H9 (cell line): ENCODE measurements around the gene CD59. TPM values are rescaled to one million over a fixed set of nuclear protein-coding genes. Genes with fewer than 3 reads are reported as not detected.

Experiments
- DNase-seq: peaks from one replicate; pipeline ENCODE4 v3.0.0-alpha.2; 2017
- H2AFZ ChIP-seq: one replicate; pipeline ENCODE4 v1.6.1; 2013; ENCODE audit warnings: mild to moderate bottlenecking, low read length, control low read depth, moderate library complexity
- H2AK5ac ChIP-seq: 2 replicates; pipeline ENCODE4 v1.6.1; 2013; ENCODE audit warnings: low read length, control low read depth, mixed read lengths; ENCODE audit not compliant: insufficient read length
- H2BK120ac ChIP-seq: one replicate; pipeline ENCODE4 v1.6.1; 2013; ENCODE audit warnings: low read depth, mild to moderate bottlenecking, low read length, control low read depth, inconsistent platforms; ENCODE audit not compliant: poor library complexity, severe bottlenecking
- H2BK12ac ChIP-seq: 2 replicates; pipeline ENCODE4 v1.6.1; 2013; ENCODE audit warnings: low read length, control low read depth, mixed read lengths, low read depth; ENCODE audit not compliant: insufficient read length
- H2BK15ac ChIP-seq: 2 replicates; pipeline ENCODE4 v1.6.1; 2013; ENCODE audit warnings: low read depth, low read length, control low read depth
- H2BK20ac ChIP-seq: one replicate; pipeline ENCODE4 v1.6.1; 2013; ENCODE audit warnings: low read depth, mild to moderate bottlenecking, low read length, control low read depth, inconsistent platforms; ENCODE audit not compliant: poor library complexity, severe bottlenecking
- H2BK5ac ChIP-seq: 2 replicates; pipeline ENCODE4 v1.6.1; 2013; ENCODE audit warnings: low read length, control low read depth, mixed read lengths; ENCODE audit not compliant: insufficient read length
- H3K14ac ChIP-seq: 2 replicates; pipeline ENCODE4 v1.6.1; 2013; ENCODE audit warnings: low read length, control low read depth; ENCODE audit not compliant: insufficient read depth
- H3K18ac ChIP-seq: 2 replicates; pipeline ENCODE4 v1.6.1; 2013; ENCODE audit warnings: low read depth, mild to moderate bottlenecking, mixed read lengths, low read length, control low read depth; ENCODE audit not compliant: insufficient read length
- H3K23ac ChIP-seq: 2 replicates; pipeline ENCODE4 v1.6.1; 2013; ENCODE audit warnings: low read length, control low read depth, mixed read lengths, low read depth; ENCODE audit not compliant: insufficient read length
- H3K23me2 ChIP-seq: 2 replicates; pipeline ENCODE4 v1.6.1; 2013; ENCODE audit warnings: low read depth, mild to moderate bottlenecking, mixed read lengths, low read length, control low read depth; ENCODE audit not compliant: insufficient read length, poor library complexity, severe bottlenecking
- H3K27ac ChIP-seq: 2 replicates; pipeline ENCODE4 v1.5.1; 2013; ENCODE audit warnings: low read length, control low read depth, mixed read lengths, low read depth; ENCODE audit not compliant: insufficient read length
- H3K27me3 ChIP-seq: 2 replicates; pipeline ENCODE4 v1.6.1; 2013; ENCODE audit warnings: low read length, control low read depth, inconsistent platforms; ENCODE audit not compliant: insufficient read depth
- H3K4ac ChIP-seq: 2 replicates; pipeline ENCODE4 v1.6.1; 2013; ENCODE audit warnings: low read depth, mild to moderate bottlenecking, control low read depth, inconsistent platforms, low read length, moderate library complexity
- H3K4me1 ChIP-seq: 2 replicates; pipeline ENCODE4 v1.6.1; 2013; ENCODE audit warnings: low read length, control low read depth, inconsistent platforms; ENCODE audit not compliant: insufficient read depth
- H3K4me2 ChIP-seq: 2 replicates; pipeline ENCODE4 v1.6.1; 2013; ENCODE audit warnings: low read length, control low read depth, mixed read lengths; ENCODE audit not compliant: insufficient read length, insufficient read depth
- H3K56ac ChIP-seq: 2 replicates; pipeline ENCODE4 v1.6.1; 2013; ENCODE audit warnings: low read depth, mild to moderate bottlenecking, mixed read lengths, low read length, control low read depth; ENCODE audit not compliant: insufficient read length
- H3K79me1 ChIP-seq: 2 replicates; pipeline ENCODE4 v1.6.1; 2013; ENCODE audit warnings: low read depth, mild to moderate bottlenecking, moderate library complexity, low read length, control low read depth, inconsistent platforms; ENCODE audit not compliant: insufficient read depth, poor library complexity, severe bottlenecking
- H3K79me2 ChIP-seq: 2 replicates; pipeline ENCODE4 v1.6.1; 2013; ENCODE audit warnings: low read length, control low read depth, inconsistent platforms; ENCODE audit not compliant: insufficient read depth
- H3K9ac ChIP-seq: 2 replicates; pipeline ENCODE4 v1.6.1; 2013; ENCODE audit warnings: low read length, control low read depth, mixed read lengths; ENCODE audit not compliant: insufficient read length; ENCODE audit errors: extremely low read depth
- H3K9me3 ChIP-seq: one replicate; pipeline ENCODE4 v1.6.1; 2013; ENCODE audit warnings: low read depth, low read length, inconsistent platforms; ENCODE audit not compliant: control insufficient read depth
- H3T11ph ChIP-seq: one replicate; pipeline ENCODE4 v1.6.1; 2013; ENCODE audit warnings: mild to moderate bottlenecking, low read length, control low read depth, inconsistent platforms
- H4K20me1 ChIP-seq: one replicate; pipeline ENCODE4 v1.6.1; 2013; ENCODE audit not compliant: control insufficient read depth, insufficient read length, insufficient read depth
- H4K5ac ChIP-seq: 2 replicates; pipeline ENCODE4 v1.6.1; 2013; ENCODE audit warnings: low read depth, mild to moderate bottlenecking, mixed read lengths, low read length, control low read depth; ENCODE audit not compliant: insufficient read length
- H4K8ac ChIP-seq: replicated peaks from 2 replicates; pipeline ENCODE4 v1.6.1; 2013; ENCODE audit warnings: low read length, control low read depth, mixed read lengths, low read depth; ENCODE audit not compliant: insufficient read length
- H4K91ac ChIP-seq: 2 replicates; pipeline ENCODE4 v1.6.1; 2013; ENCODE audit warnings: low read depth, mild to moderate bottlenecking, moderate library complexity, mixed read lengths, low read length, control low read depth; ENCODE audit not compliant: insufficient read length
- H3K27ac Mint-ChIP-seq, 3 experiments: 2 replicates in 2 of 3; 3 replicates in 1 of 3; pipeline ENCODE4 v1.8.0; 2020 to 2021; ENCODE audit warnings: mixed read lengths in 3 of 3, mild to moderate bottlenecking in 1 of 3, moderate library complexity in 1 of 3
- H3K27me3 Mint-ChIP-seq: 2 replicates; pipeline ENCODE4 v1.8.0; 2021; ENCODE audit warnings: low read depth, mild to moderate bottlenecking, moderate library complexity, mixed read lengths
- H3K36me3 Mint-ChIP-seq, 3 experiments: 2 replicates in 2 of 3; 3 replicates in 1 of 3; pipeline ENCODE4 v1.8.0; 2020 to 2021; ENCODE audit warnings: low read depth in 3 of 3, mixed read lengths in 3 of 3; ENCODE audit not compliant: insufficient read depth in 1 of 3
- H3K4me1 Mint-ChIP-seq, 2 experiments: 2 replicates each; pipeline ENCODE4 v1.8.0; 2020; ENCODE audit warnings: mixed read lengths in 2 of 2
- H3K4me3 Mint-ChIP-seq, 2 experiments: 2 replicates in 1 of 2; 3 replicates in 1 of 2; pipeline ENCODE4 v1.8.0; 2020 to 2021; ENCODE audit warnings: mild to moderate bottlenecking in 2 of 2, mixed read lengths in 2 of 2, moderate library complexity in 1 of 2
- H3K9me3 Mint-ChIP-seq, 2 experiments: 2 replicates in 1 of 2; 3 replicates in 1 of 2; pipeline ENCODE4 v1.8.0; 2020; ENCODE audit warnings: mild to moderate bottlenecking in 2 of 2, mixed read lengths in 2 of 2, moderate library complexity in 1 of 2
- WGBS: extraction: QIAGEN DNeasy Blood & Tissue Kit; methylation state at CpG from one replicate; pipeline ENCODE4 v1.1.7; 2013; ENCODE audit warnings: missing lambda C conversion rate, low lambda C conversion rate, mixed read lengths; ENCODE audit not compliant: insufficient read length; ENCODE audit errors: extremely low coverage; 5-methylcytosine and 5-hydroxymethylcytosine counted together
- total RNA-seq: library from RNA; stranded (reverse); gene quantifications from 2 replicates; pipeline ENCODE4 v1.2.1, GENCODE V29; 2021
- TF ChIP-seq, protein P1 (sequence below): fragments of 200-600 bp; sonication (generic); conservative IDR thresholded peaks from 3 replicates; pipeline ENCODE4 v1.8.0; 2021; ENCODE audit warnings: antibody characterized with exemption, mild to moderate bottlenecking

Gene CD59
- total RNA-seq, 1 experiment from 2014 or later: 91.5 TPM

- H3K27ac Mint-ChIP-seq: no peak overlapping the region
- no peak overlapping the region for H2BK15ac ChIP-seq
- no peak overlapping the region for H3K27ac ChIP-seq
- no peak overlapping the region for H3T11ph ChIP-seq
- H3K4me1 Mint-ChIP-seq: peaks cover 11 to 13% of the 10 kb centered on the region in 2 experiments
- H3K18ac ChIP-seq: no peak overlapping the region
- H4K5ac ChIP-seq: no peak overlapping the region
- H3K79me2 ChIP-seq: no peaks in the 10 kb centered on the region; the same call in 1 of the 2 replicates
- H3K14ac ChIP-seq: no peak overlapping the region
- peaks cover 8% of the 10 kb centered on the region for H3K23me2 ChIP-seq
- H2BK5ac ChIP-seq: no peak overlapping the region
- H3K4me2 ChIP-seq: no peak overlapping the region
- peaks cover under 1 to 19% (median 15%) of the 10 kb centered on the region in 3 experiments; a peak in 6 of 7 replicates for H3K36me3 Mint-ChIP-seq
- H3K56ac ChIP-seq: no peak overlapping the region
- H4K8ac ChIP-seq: no peak overlapping the region
- H2AK5ac ChIP-seq: no peak overlapping the region
- H2BK120ac ChIP-seq: no peak overlapping the region
- H3K4me3 Mint-ChIP-seq: no peak overlapping the region
- H3K9me3 ChIP-seq: no peaks in the 10 kb centered on the region
- H2AFZ ChIP-seq: no peak overlapping the region
- no peaks in the 10 kb centered on the region; a peak in 1 of 5 replicates for H3K9me3 Mint-ChIP-seq
- H3K79me1 ChIP-seq: peaks cover 2% of the 10 kb centered on the region
- DNase-seq: no peak
- no peaks in the 10 kb centered on the region for H4K20me1 ChIP-seq
- no peak overlapping the region for H4K91ac ChIP-seq
- WGBS: no CpG with 5 or more reads among the region's 4 CpGs
- H3K4me1 ChIP-seq: no peaks in the 10 kb centered on the region; the same call in 1 of the 2 replicates
- H3K4ac ChIP-seq: no peak overlapping the region
- no peak overlapping the region for H2BK20ac ChIP-seq
- no peak overlapping the region for H2BK12ac ChIP-seq
- peaks cover 12% of the 10 kb centered on the region for H3K27me3 Mint-ChIP-seq
- TF ChIP-seq, protein P1, sequence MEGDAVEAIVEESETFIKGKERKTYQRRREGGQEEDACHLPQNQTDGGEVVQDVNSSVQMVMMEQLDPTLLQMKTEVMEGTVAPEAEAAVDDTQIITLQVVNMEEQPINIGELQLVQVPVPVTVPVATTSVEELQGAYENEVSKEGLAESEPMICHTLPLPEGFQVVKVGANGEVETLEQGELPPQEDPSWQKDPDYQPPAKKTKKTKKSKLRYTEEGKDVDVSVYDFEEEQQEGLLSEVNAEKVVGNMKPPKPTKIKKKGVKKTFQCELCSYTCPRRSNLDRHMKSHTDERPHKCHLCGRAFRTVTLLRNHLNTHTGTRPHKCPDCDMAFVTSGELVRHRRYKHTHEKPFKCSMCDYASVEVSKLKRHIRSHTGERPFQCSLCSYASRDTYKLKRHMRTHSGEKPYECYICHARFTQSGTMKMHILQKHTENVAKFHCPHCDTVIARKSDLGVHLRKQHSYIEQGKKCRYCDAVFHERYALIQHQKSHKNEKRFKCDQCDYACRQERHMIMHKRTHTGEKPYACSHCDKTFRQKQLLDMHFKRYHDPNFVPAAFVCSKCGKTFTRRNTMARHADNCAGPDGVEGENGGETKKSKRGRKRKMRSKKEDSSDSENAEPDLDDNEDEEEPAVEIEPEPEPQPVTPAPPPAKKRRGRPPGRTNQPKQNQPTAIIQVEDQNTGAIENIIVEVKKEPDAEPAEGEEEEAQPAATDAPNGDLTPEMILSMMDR: no peak
- no peaks in the 10 kb centered on the region; the same call in 1 of the 2 replicates for H3K27me3 ChIP-seq
- no peak overlapping the region for H3K23ac ChIP-seq
- no peak overlapping the region for H3K9ac ChIP-seq
Observed at GRCh38 chr11:33769542-33769941, 33.3 kb upstream of the CD59 start.
